Astrocyte (in vitro differentiated cells and primary cell): ENCODE results near the gene MVP. TPM values are rescaled to one million over a fixed set of nuclear protein-coding genes. Genes with fewer than 3 reads are reported as not detected.

Experiments used
- DNase-seq: peaks from one replicate; pipeline ENCODE4 v3.0.0-alpha.2; 2010; ENCODE audit warnings: low read depth
- FAIRE-seq: peaks from 2 replicates; lab custom pipeline; 2011; peaks lifted over from hg19 to GRCh38; lab: Jason Lieb, UNC
- H2AFZ ChIP-seq: 2 replicates; pipeline ENCODE4 v1.6.0; 2012; ENCODE audit warnings: low read depth, low read length, inconsistent platforms
- H3K27ac ChIP-seq: 2 replicates; pipeline ENCODE4 v1.5.1; 2011; ENCODE audit warnings: low read depth, low read length, inconsistent platforms
- H3K27me3 ChIP-seq: 2 replicates; pipeline ENCODE4 v1.6.0; 2011; ENCODE audit warnings: low read length, inconsistent platforms; ENCODE audit not compliant: insufficient read depth
- H3K36me3 ChIP-seq: 2 replicates; pipeline ENCODE4 v1.5.1; 2011; ENCODE audit warnings: low read length, inconsistent platforms; ENCODE audit not compliant: insufficient read depth
- H3K4me1 ChIP-seq: 2 replicates; pipeline ENCODE4 v1.5.1; 2011; ENCODE audit warnings: low read length, inconsistent platforms; ENCODE audit not compliant: insufficient read depth
- H3K4me2 ChIP-seq: 2 replicates; pipeline ENCODE4 v1.6.0; 2012; ENCODE audit warnings: low read length, inconsistent platforms
- H3K4me3 ChIP-seq: 2 replicates; pipeline ENCODE4 v1.5.1; 2011; ENCODE audit warnings: low read depth, mild to moderate bottlenecking, low read length, inconsistent platforms; ENCODE audit not compliant: insufficient read depth
- H3K79me2 ChIP-seq: 2 replicates; pipeline ENCODE4 v1.6.0; 2012; ENCODE audit warnings: mild to moderate bottlenecking, low read length, inconsistent platforms; ENCODE audit not compliant: insufficient read depth
- H3K9ac ChIP-seq: 2 replicates; pipeline ENCODE4 v1.6.0; 2012; ENCODE audit warnings: mild to moderate bottlenecking, low read length, inconsistent platforms
- H3K9me3 ChIP-seq: 2 replicates; pipeline ENCODE4 v1.5.1; 2012; ENCODE audit warnings: low read depth, mild to moderate bottlenecking, low read length, inconsistent platforms; ENCODE audit not compliant: insufficient read depth
- H4K20me1 ChIP-seq: 2 replicates; pipeline ENCODE4 v1.6.0; 2012; ENCODE audit warnings: low read length, inconsistent platforms; ENCODE audit not compliant: insufficient read depth
- H3K27ac Mint-ChIP-seq: one replicate; pipeline ENCODE4 v1.8.0; 2021; ENCODE audit warnings: mild to moderate bottlenecking, mixed read lengths; ENCODE audit not compliant: unreplicated experiment
- H3K27me3 Mint-ChIP-seq: one replicate; pipeline ENCODE4 v1.8.0; 2021; ENCODE audit warnings: low read depth, mixed read lengths; ENCODE audit not compliant: unreplicated experiment
- H3K36me3 Mint-ChIP-seq: one replicate; pipeline ENCODE4 v1.8.0; 2021; ENCODE audit warnings: low read depth, mixed read lengths; ENCODE audit not compliant: unreplicated experiment
- H3K4me1 Mint-ChIP-seq: one replicate; pipeline ENCODE4 v1.8.0; 2021; ENCODE audit warnings: low read depth, mixed read lengths; ENCODE audit not compliant: unreplicated experiment
- H3K4me3 Mint-ChIP-seq: one replicate; pipeline ENCODE4 v1.8.0; 2021; ENCODE audit warnings: mild to moderate bottlenecking, moderate library complexity, mixed read lengths; ENCODE audit not compliant: unreplicated experiment
- H3K9me3 Mint-ChIP-seq: one replicate; pipeline ENCODE4 v1.8.0; 2021; ENCODE audit warnings: mild to moderate bottlenecking, mixed read lengths; ENCODE audit not compliant: unreplicated experiment
- CTCF ChIP-seq: IDR thresholded peaks from 2 replicates; pipeline ENCODE4 v1.5.1; 2011; ENCODE audit warnings: low read depth, mild to moderate bottlenecking, inconsistent platforms, low read length, moderate library complexity; ENCODE audit not compliant: insufficient read depth
- EZH2 ChIP-seq: IDR thresholded peaks from 2 replicates; pipeline ENCODE4 v1.6.1; 2012; ENCODE audit warnings: mild to moderate bottlenecking, low read length, inconsistent platforms; ENCODE audit not compliant: insufficient read depth
- total RNA-seq: library from RNA; stranded (reverse); gene quantifications from 2 replicates; pipeline ENCODE4 v1.2.1, GENCODE V29; 2021

The MVP gene
- total RNA-seq, 1 donor from 2014 or later, result 38.7 TPM

GRCh38 chr16:29848420-29849297, 28.4 kb downstream of the MVP start:
- no peaks in the 10 kb centered on the region for H3K4me1 ChIP-seq
- H3K36me3 ChIP-seq, result peaks cover 20% of the 10 kb centered on the region
- H3K9me3 ChIP-seq, result no peaks in the 10 kb centered on the region
- TF ChIP-seq CTCF (peak; percentile 58), EZH2 (no peak)
- H3K27me3 Mint-ChIP-seq, result peaks cover 5% of the 10 kb centered on the region
- no peak overlapping the region for H3K4me3 ChIP-seq
- H3K36me3 Mint-ChIP-seq, result peaks cover 12% of the 10 kb centered on the region
- H3K9me3 Mint-ChIP-seq, result no peaks in the 10 kb centered on the region
- no peaks in the 10 kb centered on the region for H3K79me2 ChIP-seq
- H4K20me1 ChIP-seq, result peaks cover 10% of the 10 kb centered on the region
- no peaks in the 10 kb centered on the region for H3K27me3 ChIP-seq
- FAIRE-seq (no peak), DNase-seq (no peak)
- H3K4me2 ChIP-seq, result no peak overlapping the region
- H3K9ac ChIP-seq, result no peak overlapping the region
- no peak overlapping the region for H3K4me3 Mint-ChIP-seq
- peak overlapping the region; percentile 41 for H3K27ac Mint-ChIP-seq
- no peak overlapping the region for H2AFZ ChIP-seq
- H3K4me1 Mint-ChIP-seq, result peaks cover 5% of the 10 kb centered on the region
- no peak overlapping the region for H3K27ac ChIP-seq

GRCh38 chr16:29849505-29849904, 29.2 kb downstream of the MVP start:
- Mint-ChIP-seq H3K4me3 (no peak overlapping the region), H3K36me3 (peaks cover 9% of the 10 kb centered on the region), H3K9me3 (no peaks in the 10 kb centered on the region), H3K27me3 (peaks cover 5% of the 10 kb centered on the region), H3K27ac (no peak overlapping the region), H3K4me1 (peaks cover 5% of the 10 kb centered on the region)
- Histone ChIP-seq H2AFZ (no peak overlapping the region), H3K36me3 (peaks cover 20% of the 10 kb centered on the region), H3K4me2 (no peak overlapping the region), H3K4me3 (no peak overlapping the region), H4K20me1 (peaks cover 10% of the 10 kb centered on the region), H3K27me3 (no peaks in the 10 kb centered on the region), H3K9me3 (no peaks in the 10 kb centered on the region), H3K9ac (no peak overlapping the region), H3K27ac (no peak overlapping the region), H3K79me2 (no peaks in the 10 kb centered on the region), H3K4me1 (no peaks in the 10 kb centered on the region)
- TF ChIP-seq EZH2 (no peak), CTCF (no peak)
- no peak for DNase-seq
- no peak for FAIRE-seq

GRCh38 chr16:29850998-29851397, 30.7 kb downstream of the MVP start:
- Mint-ChIP-seq H3K27ac (no peak overlapping the region), H3K27me3 (peaks cover 2% of the 10 kb centered on the region), H3K4me3 (no peak overlapping the region), H3K4me1 (peaks cover 5% of the 10 kb centered on the region), H3K36me3 (peaks cover 7% of the 10 kb centered on the region), H3K9me3 (no peaks in the 10 kb centered on the region)
- H3K27me3 ChIP-seq, result no peaks in the 10 kb centered on the region
- peaks cover 19% of the 10 kb centered on the region for H3K36me3 ChIP-seq
- no peak overlapping the region for H3K4me2 ChIP-seq
- H3K79me2 ChIP-seq, result no peaks in the 10 kb centered on the region
- no peak overlapping the region for H3K4me3 ChIP-seq
- H4K20me1 ChIP-seq, result peaks cover 10% of the 10 kb centered on the region
- H2AFZ ChIP-seq, result no peak overlapping the region
- FAIRE-seq (no peak), DNase-seq (no peak)
- no peak for TF ChIP-seq EZH2
- TF ChIP-seq CTCF, result no peak
- no peak overlapping the region for H3K27ac ChIP-seq
- no peaks in the 10 kb centered on the region for H3K9me3 ChIP-seq
- no peak overlapping the region for H3K9ac ChIP-seq
- H3K4me1 ChIP-seq, result no peaks in the 10 kb centered on the region
